ENCODE measurements around the gene C2CD2. TPM values are rescaled to one million over a fixed set of nuclear protein-coding genes. Genes with fewer than 3 reads are reported as not detected.

C2CD2 gene
- total RNA-seq, 2 donors from 2014 or later, result 10.4 to 25.4 TPM

GRCh38 chr21:41966041-41966833 is 12.4 kb upstream of the C2CD2 start:
- Histone ChIP-seq H3K27ac (no peak overlapping the region), H3K9me3 (no peaks in the 10 kb centered on the region), H3K4me3 (no peak overlapping the region), H3K36me3 (replicated peaks in 1 of 2; ENCODE audit: insufficient read depth in 1 of 2, low read depth in 2 of 2) (no peaks in the 10 kb centered on the region), H3K27me3 (no peaks in the 10 kb centered on the region), H3K4me1 (no peaks in the 10 kb centered on the region)
- intact Hi-C loops (cut with DNase I), result no loop called here
- DNase-seq, result no peak
- 79 to 80% methylated on average over 11 of the region's 11 CpGs for WGBS, 2 donors
- ATAC-seq, result no peak
- no peak for TF ChIP-seq POLR2A (IDR thresholded peaks at IDR 0.05)
- TF ChIP-seq, protein P1, sequence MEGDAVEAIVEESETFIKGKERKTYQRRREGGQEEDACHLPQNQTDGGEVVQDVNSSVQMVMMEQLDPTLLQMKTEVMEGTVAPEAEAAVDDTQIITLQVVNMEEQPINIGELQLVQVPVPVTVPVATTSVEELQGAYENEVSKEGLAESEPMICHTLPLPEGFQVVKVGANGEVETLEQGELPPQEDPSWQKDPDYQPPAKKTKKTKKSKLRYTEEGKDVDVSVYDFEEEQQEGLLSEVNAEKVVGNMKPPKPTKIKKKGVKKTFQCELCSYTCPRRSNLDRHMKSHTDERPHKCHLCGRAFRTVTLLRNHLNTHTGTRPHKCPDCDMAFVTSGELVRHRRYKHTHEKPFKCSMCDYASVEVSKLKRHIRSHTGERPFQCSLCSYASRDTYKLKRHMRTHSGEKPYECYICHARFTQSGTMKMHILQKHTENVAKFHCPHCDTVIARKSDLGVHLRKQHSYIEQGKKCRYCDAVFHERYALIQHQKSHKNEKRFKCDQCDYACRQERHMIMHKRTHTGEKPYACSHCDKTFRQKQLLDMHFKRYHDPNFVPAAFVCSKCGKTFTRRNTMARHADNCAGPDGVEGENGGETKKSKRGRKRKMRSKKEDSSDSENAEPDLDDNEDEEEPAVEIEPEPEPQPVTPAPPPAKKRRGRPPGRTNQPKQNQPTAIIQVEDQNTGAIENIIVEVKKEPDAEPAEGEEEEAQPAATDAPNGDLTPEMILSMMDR (IDR thresholded peaks at IDR 0.05), result no peak

- Histone ChIP-seq H3K4me1 (no peaks in the 10 kb centered on the region), H3K27ac (no peak overlapping the region), H3K4me3 (no peak overlapping the region), H3K36me3 (replicated peaks in 1 of 2; ENCODE audit: insufficient read depth in 1 of 2, low read depth in 2 of 2) (no peaks in the 10 kb centered on the region), H3K9me3 (no peaks in the 10 kb centered on the region), H3K27me3 (no peaks in the 10 kb centered on the region)
- intact Hi-C loops (cut with DNase I), result no loop called here
- no peak for DNase-seq
- no peak for ATAC-seq
- TF ChIP-seq, protein P1 (IDR thresholded peaks at IDR 0.05), result no peak
- no peak for TF ChIP-seq POLR2A (IDR thresholded peaks at IDR 0.05)
- 80 to 83% methylated on average over 10 of the region's 10 CpGs for WGBS, 2 donors
These were observed 11.7 kb upstream of the C2CD2 start for GRCh38 chr21:41965461-41966013.

DNA sequence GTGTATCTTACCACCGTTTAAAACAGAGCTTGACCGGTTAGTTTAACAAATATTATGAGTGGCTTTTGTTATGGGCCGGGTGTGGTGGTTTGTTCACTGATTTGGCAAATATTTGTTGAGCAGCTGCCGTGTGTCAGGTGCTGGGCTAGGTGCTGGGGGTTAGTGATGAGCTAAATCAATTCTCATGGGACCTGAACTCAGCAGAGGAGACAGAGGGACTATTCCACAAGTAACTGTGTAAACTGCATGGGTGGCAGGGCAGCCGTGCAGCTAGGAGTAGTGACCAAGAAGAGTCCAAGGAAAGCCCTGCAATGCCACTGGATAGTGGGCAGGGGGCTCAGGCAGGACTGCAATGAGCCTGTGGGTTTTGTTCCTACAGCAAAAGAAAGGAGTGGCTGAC is 11.2 kb upstream of the C2CD2 start:
- no peak overlapping the region for H3K27ac ChIP-seq
- H3K27me3 ChIP-seq, result no peaks in the 10 kb centered on the region
- intact Hi-C loops (cut with DNase I), result no loop called here
- H3K4me3 ChIP-seq, result no peak overlapping the region
- ATAC-seq (no peak), DNase-seq (no peak)
- no peaks in the 10 kb centered on the region for H3K9me3 ChIP-seq
- H3K4me1 ChIP-seq, result no peaks in the 10 kb centered on the region
- 35 to 41% methylated on average over 5 of the region's 5 CpGs for WGBS, 2 donors
- no peaks in the 10 kb centered on the region for H3K36me3 ChIP-seq (replicated peaks in 1 of 2; ENCODE audit: insufficient read depth in 1 of 2, low read depth in 2 of 2)
- TF ChIP-seq, protein P1 (IDR thresholded peaks at IDR 0.05), result no peak
- TF ChIP-seq POLR2A (IDR thresholded peaks at IDR 0.05), result no peak

- Histone ChIP-seq H3K4me3 (no peak overlapping the region), H3K27me3 (no peaks in the 10 kb centered on the region), H3K36me3 (replicated peaks in 1 of 2; ENCODE audit: insufficient read depth in 1 of 2, low read depth in 2 of 2) (no peaks in the 10 kb centered on the region), H3K4me1 (no peaks in the 10 kb centered on the region), H3K9me3 (no peaks in the 10 kb centered on the region), H3K27ac (no peak overlapping the region)
- WGBS, 2 donors, result 61 to 63% methylated on average over 4 to 7 of the region's 8 CpGs
- TF ChIP-seq, protein P1 (IDR thresholded peaks at IDR 0.05), result no peak
- no peak for TF ChIP-seq POLR2A (IDR thresholded peaks at IDR 0.05)
- DNase-seq (no peak), ATAC-seq (no peak)
- intact Hi-C loops (cut with DNase I), result no loop called here
These were observed 10.4 kb upstream of the C2CD2 start for GRCh38 chr21:41964171-41964570.

Measured in body of pancreas (tissue), 4 donors.